Natural killer cell treated with Interleukin-12 subunit alpha and Interleukin-12 subunit beta and Interleukin-15 and Interleukin-18, amount 100 ng/mL, for 72 hours (primary cell): ENCODE measurements around the gene NOC2L. TPM values are rescaled to one million over a fixed set of nuclear protein-coding genes. Genes with fewer than 3 reads are reported as not detected.

Experiments
- ATAC-seq, 2 donors: fragments of 150-1000 bp; cut with Tn5 transposase in 1 of 2; sonication (Bioruptor Pico), chemical (Tn5 transposase) in 1 of 2; 2 replicates each; pipeline ENCODE4 v1.10.0; 2021
- DNase-seq: peaks from one replicate; pipeline ENCODE4 v3.0.0; 2022; ENCODE audit warnings: low spot score
- H3K27ac Mint-ChIP-seq, 2 donors: 1 replicate in 1 of 2; 2 replicates in 1 of 2; pipeline ENCODE4 v1.8.0; 2022; ENCODE audit warnings: mixed read lengths in 2 of 2, mild to moderate bottlenecking in 1 of 2, moderate library complexity in 1 of 2
- H3K27me3 Mint-ChIP-seq, 2 donors: 1 replicate in 1 of 2; 2 replicates in 1 of 2; pipeline ENCODE4 v1.8.0; 2022; ENCODE audit warnings: mixed read lengths in 2 of 2
- H3K36me3 Mint-ChIP-seq: one replicate; pipeline ENCODE4 v1.8.0; 2022; ENCODE audit warnings: mixed read lengths
- H3K4me1 Mint-ChIP-seq, 2 donors: 1 replicate in 1 of 2; 2 replicates in 1 of 2; pipeline ENCODE4 v1.8.0; 2022; ENCODE audit warnings: low read depth in 2 of 2, mixed read lengths in 2 of 2, mild to moderate bottlenecking in 1 of 2
- H3K4me3 Mint-ChIP-seq: one replicate; pipeline ENCODE4 v1.8.0; 2022; ENCODE audit warnings: mixed read lengths
- H3K9me3 Mint-ChIP-seq: 2 replicates; pipeline ENCODE4 v1.8.0; 2022; ENCODE audit warnings: mixed read lengths
- total RNA-seq, 2 donors: library from RNA; stranded (reverse); gene quantifications; one replicate each; pipeline ENCODE4 v1.2.3, GENCODE V29; 2022

The NOC2L gene
- total RNA-seq, 2 donors from 2014 or later: 113 to 143 TPM

- H3K27ac Mint-ChIP-seq: peak overlapping the region in 1 of 2 donors; percentile 16
- no peak overlapping the region for H3K4me3 Mint-ChIP-seq
- DNase-seq (no peak), ATAC-seq (no peak)
- peaks cover 8 to 12% of the 10 kb centered on the region in 2 donors for H3K27me3 Mint-ChIP-seq
- H3K4me1 Mint-ChIP-seq: peaks cover 0 to 5% of the 10 kb centered on the region in 2 donors
- no peaks in the 10 kb centered on the region for H3K36me3 Mint-ChIP-seq
- H3K9me3 Mint-ChIP-seq: no peaks in the 10 kb centered on the region
Observed at GRCh38 chr1:975365-975764, 16.3 kb upstream of the NOC2L start.

GRCh38 chr1:974687-975328, 15.8 kb upstream of the NOC2L start:
- Mint-ChIP-seq H3K27me3 (peaks cover 8 to 12% of the 10 kb centered on the region in 2 donors), H3K4me1 (peaks cover 0 to 5% of the 10 kb centered on the region in 2 donors), H3K27ac (no peak overlapping the region), H3K9me3 (no peaks in the 10 kb centered on the region), H3K4me3 (no peak overlapping the region), H3K36me3 (no peaks in the 10 kb centered on the region)
- no peak for DNase-seq
- no peak for ATAC-seq

DNA sequence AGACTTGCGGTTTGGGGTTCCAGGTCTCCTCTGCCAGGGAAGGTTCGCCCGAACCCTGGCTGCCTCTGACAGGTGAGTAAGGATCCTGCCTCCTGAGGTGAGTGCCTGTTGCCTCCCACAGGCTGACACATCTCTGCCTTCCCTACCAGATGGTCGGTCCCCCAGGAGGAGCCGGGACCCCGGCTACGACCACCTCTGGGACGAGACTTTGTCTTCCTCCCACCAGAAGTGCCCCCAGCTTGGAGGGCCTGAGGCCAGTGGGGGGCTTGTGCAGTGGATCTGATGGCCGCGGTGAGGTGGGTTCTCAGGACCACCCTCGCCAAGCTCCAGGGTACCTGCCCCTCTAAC, 15.2 kb upstream of the NOC2L start:
- H3K36me3 Mint-ChIP-seq: no peaks in the 10 kb centered on the region
- peaks cover 0 to 5% of the 10 kb centered on the region in 2 donors for H3K4me1 Mint-ChIP-seq
- H3K27me3 Mint-ChIP-seq: peaks cover 13 to 14% of the 10 kb centered on the region in 2 donors
- no peak overlapping the region for H3K27ac Mint-ChIP-seq
- H3K4me3 Mint-ChIP-seq: no peak overlapping the region
- no peaks in the 10 kb centered on the region for H3K9me3 Mint-ChIP-seq
- ATAC-seq (no peak), DNase-seq (no peak)

- H3K27me3 Mint-ChIP-seq: peaks cover 14% of the 10 kb centered on the region in 2 donors
- ATAC-seq (no peak), DNase-seq (no peak)
- no peaks in the 10 kb centered on the region for H3K36me3 Mint-ChIP-seq
- H3K9me3 Mint-ChIP-seq: no peaks in the 10 kb centered on the region
- H3K4me3 Mint-ChIP-seq: no peak overlapping the region
- no peak overlapping the region for H3K27ac Mint-ChIP-seq
- H3K4me1 Mint-ChIP-seq: peaks cover 0 to 5% of the 10 kb centered on the region in 2 donors
Observed at GRCh38 chr1:973459-974292, 14.6 kb upstream of the NOC2L start.

DNA sequence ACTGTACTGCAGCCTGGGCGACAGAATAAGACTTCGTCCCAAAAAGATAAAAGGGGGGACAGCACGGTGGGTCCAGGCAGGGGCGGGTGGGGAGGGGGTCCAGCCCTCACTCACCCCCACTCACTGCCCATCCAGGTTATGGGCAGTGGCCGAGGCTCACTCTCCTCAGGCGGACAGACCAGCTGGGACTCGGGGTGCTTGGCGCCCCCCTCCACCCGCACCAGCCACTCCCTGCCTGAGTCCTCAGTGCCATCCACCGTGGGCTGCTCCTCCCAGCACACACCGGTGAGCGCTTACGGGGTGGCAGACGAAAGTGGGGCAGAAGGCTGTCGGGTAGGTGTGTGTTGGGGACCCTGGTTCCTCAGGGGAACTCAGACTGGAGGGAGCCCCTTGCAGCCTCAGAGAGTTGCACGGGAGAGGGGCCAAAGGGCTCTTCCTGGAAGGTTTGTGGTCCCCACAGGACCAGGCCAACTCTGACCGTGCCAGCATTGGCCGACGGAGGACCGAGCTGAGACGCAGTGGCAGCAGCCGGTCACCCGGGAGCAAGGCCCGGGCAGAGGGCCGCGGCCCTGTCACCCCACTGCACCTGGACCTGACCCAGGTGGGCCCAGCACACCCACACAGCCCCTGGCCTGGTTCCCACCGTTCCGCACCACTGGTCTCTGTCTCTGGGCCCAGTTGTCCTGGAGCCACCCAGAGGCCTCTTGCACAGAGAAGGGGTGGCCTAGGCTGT, 13.8 kb upstream of the NOC2L start:
- no peak for DNase-seq
- Mint-ChIP-seq H3K27me3 (peaks cover 19 to 20% of the 10 kb centered on the region in 2 donors), H3K4me1 (peaks cover 0 to 8% of the 10 kb centered on the region in 2 donors), H3K9me3 (no peaks in the 10 kb centered on the region), H3K27ac (no peak overlapping the region), H3K4me3 (no peak overlapping the region), H3K36me3 (no peaks in the 10 kb centered on the region)
- no peak for ATAC-seq

- H3K27me3 Mint-ChIP-seq: peaks cover 19 to 20% of the 10 kb centered on the region in 2 donors
- H3K9me3 Mint-ChIP-seq: no peaks in the 10 kb centered on the region
- DNase-seq (no peak), ATAC-seq (no peak)
- peaks cover 0 to 8% of the 10 kb centered on the region in 2 donors for H3K4me1 Mint-ChIP-seq
- H3K4me3 Mint-ChIP-seq: no peak overlapping the region
- H3K27ac Mint-ChIP-seq: no peak overlapping the region
- H3K36me3 Mint-ChIP-seq: no peaks in the 10 kb centered on the region
Observed at GRCh38 chr1:971751-972506, 12.9 kb upstream of the NOC2L start.

- H3K36me3 Mint-ChIP-seq: no peaks in the 10 kb centered on the region
- peaks cover 19 to 20% of the 10 kb centered on the region in 2 donors for H3K27me3 Mint-ChIP-seq
- ATAC-seq: no peak
- DNase-seq: no peak
- no peaks in the 10 kb centered on the region for H3K9me3 Mint-ChIP-seq
- no peak overlapping the region for H3K27ac Mint-ChIP-seq
- H3K4me1 Mint-ChIP-seq: peaks cover 0 to 8% of the 10 kb centered on the region in 2 donors
- no peak overlapping the region for H3K4me3 Mint-ChIP-seq
Observed at GRCh38 chr1:970973-971730, 12.1 kb upstream of the NOC2L start.

GRCh38 chr1:970242-970972, 11.4 kb upstream of the NOC2L start:
- Mint-ChIP-seq H3K27ac (no peak overlapping the region), H3K36me3 (no peaks in the 10 kb centered on the region), H3K9me3 (no peaks in the 10 kb centered on the region), H3K4me1 (peaks cover 0 to 4% of the 10 kb centered on the region in 2 donors), H3K27me3 (peaks cover 15 to 20% of the 10 kb centered on the region in 2 donors), H3K4me3 (no peak overlapping the region)
- DNase-seq: no peak
- ATAC-seq: no peak

- H3K4me1 Mint-ChIP-seq: peaks cover 0 to 4% of the 10 kb centered on the region in 2 donors
- H3K27me3 Mint-ChIP-seq: peaks cover 9 to 12% of the 10 kb centered on the region in 2 donors
- ATAC-seq: no peak
- H3K9me3 Mint-ChIP-seq: no peaks in the 10 kb centered on the region
- no peak for DNase-seq
- no peak overlapping the region for H3K4me3 Mint-ChIP-seq
- no peaks in the 10 kb centered on the region for H3K36me3 Mint-ChIP-seq
- no peak overlapping the region for H3K27ac Mint-ChIP-seq
Observed at GRCh38 chr1:969260-969855, 10.3 kb upstream of the NOC2L start.

GRCh38 chr1:967466-968343, 8.6 kb upstream of the NOC2L start:
- no peak overlapping the region for H3K4me3 Mint-ChIP-seq
- DNase-seq (no peak), ATAC-seq (no peak)
- H3K27me3 Mint-ChIP-seq: peaks cover 9 to 12% of the 10 kb centered on the region in 2 donors
- H3K36me3 Mint-ChIP-seq: no peaks in the 10 kb centered on the region
- no peaks in the 10 kb centered on the region for H3K9me3 Mint-ChIP-seq
- peaks cover 0 to 4% of the 10 kb centered on the region in 2 donors for H3K4me1 Mint-ChIP-seq
- H3K27ac Mint-ChIP-seq: no peak overlapping the region

DNA sequence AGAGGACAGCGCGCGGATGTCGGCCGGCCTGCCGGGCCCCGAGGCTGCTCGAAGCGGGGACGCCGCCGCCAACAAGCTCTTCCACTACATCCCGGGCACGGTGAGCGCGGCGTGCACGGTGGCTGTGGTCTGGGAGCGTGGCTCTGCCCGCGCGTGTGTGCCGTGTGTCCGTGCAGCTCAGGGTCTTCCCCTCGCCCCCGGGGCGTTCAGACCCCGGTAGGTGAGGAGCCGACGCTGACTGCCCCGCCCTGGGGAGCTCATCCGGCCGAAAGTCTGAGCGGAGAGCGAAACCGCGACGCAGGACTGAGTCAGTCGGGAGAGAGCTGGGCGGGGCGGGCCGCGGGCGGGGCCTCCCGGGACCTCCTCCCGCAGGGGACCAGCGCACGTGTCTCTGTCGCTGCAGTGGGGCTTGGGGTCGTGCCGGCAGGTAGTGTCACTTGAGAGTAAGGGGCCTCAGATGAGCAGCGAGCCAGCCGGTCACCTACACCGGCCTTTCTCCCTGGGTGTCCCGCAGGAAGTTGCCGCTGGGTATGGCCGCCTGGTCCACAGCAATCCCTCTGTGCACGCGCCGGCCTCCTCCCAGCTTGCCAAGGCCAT, 7.7 kb upstream of the NOC2L start:
- Mint-ChIP-seq H3K4me1 (peaks cover 0 to 4% of the 10 kb centered on the region in 2 donors), H3K4me3 (peak overlapping the region; percentile 63), H3K27me3 (peaks cover 9 to 12% of the 10 kb centered on the region in 2 donors), H3K9me3 (no peaks in the 10 kb centered on the region), H3K27ac (no peak overlapping the region), H3K36me3 (no peaks in the 10 kb centered on the region)
- peak; percentile 85 for DNase-seq
- peak; percentile 92 to 94 for ATAC-seq
